Measurements from ENCODE around the gene STRN3. TPM values are rescaled to one million over a fixed set of nuclear protein-coding genes. Genes with fewer than 3 reads are reported as not detected.

STRN3 gene
- total and polyA plus RNA-seq, 2 of the 4 experiments (the other 2 are of a cell fraction), result 10.8 to 78.7 TPM

DNA sequence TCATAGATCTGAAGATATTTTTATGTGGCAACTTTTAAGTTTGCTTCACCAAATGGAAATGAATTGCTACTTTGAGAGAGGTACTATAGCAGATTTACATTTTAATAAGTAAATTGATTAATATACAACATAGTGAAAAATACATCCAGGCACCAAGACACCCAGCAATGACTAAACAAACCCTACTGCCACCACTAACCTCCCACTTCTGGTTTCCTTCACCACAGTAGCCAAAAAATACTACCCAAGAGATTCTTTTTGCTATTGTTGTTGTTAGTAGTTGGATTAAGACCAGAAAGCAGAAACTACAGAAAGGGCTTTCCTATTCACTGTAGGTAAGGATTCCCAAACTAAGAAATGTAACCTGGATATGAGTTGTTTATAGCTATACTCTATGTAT is 97.7 kb downstream of the STRN3 start:
- no peak overlapping the region for H3K23ac ChIP-seq (ENCODE audit: low read depth, low read length)
- no peak overlapping the region for H3K18ac ChIP-seq (ENCODE audit: low read depth, low read length)
- no peak overlapping the region for H4K8ac ChIP-seq (ENCODE audit: low read depth in 2 of 2, low read length in 2 of 2)
- peaks cover 9% of the 10 kb centered on the region for H3K36me3 ChIP-seq (ENCODE audit: control insufficient read depth, insufficient read depth, low read length)
- H3K9ac ChIP-seq (ENCODE audit: low read depth, low read length), result no peak overlapping the region
- no peak overlapping the region for H3K4ac ChIP-seq (ENCODE audit: low read depth, low read length)
- no peak overlapping the region for H2AFZ ChIP-seq (replicated peaks; ENCODE audit: low read length, poor library complexity)
- no peak overlapping the region for H3K4me2 ChIP-seq (ENCODE audit: low read depth, low read length)
- CTCF ChIA-PET, result no interaction called here
- DNase-seq, result no peak
- no peaks in the 10 kb centered on the region for H3K9me3 ChIP-seq (ENCODE audit: control insufficient read depth, insufficient read depth, low read length)
- H4K20me1 ChIP-seq (ENCODE audit: insufficient read depth, low read length), result peaks cover 3% of the 10 kb centered on the region; the same call in 1 of the 2 replicates
- H4K5ac ChIP-seq (ENCODE audit: low read depth, low read length), result no peak overlapping the region
- intact Hi-C loops (cut with micrococcal nuclease) (no loop called here), dilution Hi-C loops (cut with HindIII; ENCODE audit: low sequenced_read_pairs, unreplicated experiment) (no loop called here), in situ Hi-C loops (cut with MboI; ENCODE audit: low sequenced_read_pairs) (no loop called here)
- TF ChIP-seq BHLHE40 (IDR thresholded peaks at IDR 0.05; ENCODE audit: low read depth, low read length) (no peak), CHD1 (IDR thresholded peaks at IDR 0.05; ENCODE audit: low read depth, low read length) (no peak), MAFK (IDR thresholded peaks at IDR 0.05; ENCODE audit: low read depth, low read length) (no peak), RFX5 (IDR thresholded peaks at IDR 0.05; ENCODE audit: low read depth, low read length) (no peak), RCOR1 (IDR thresholded peaks at IDR 0.05; ENCODE audit: insufficient replicate concordance, low read length) (no peak), FOS (IDR thresholded peaks at IDR 0.05; ENCODE audit: low read depth, low read length) (no peak), POLR2A (IDR thresholded peaks at IDR 0.05; ENCODE audit: low read depth, low read length) (no peak), SMC3 (IDR thresholded peaks at IDR 0.05; ENCODE audit: low read depth, low read length) (no peak)
- TF ChIP-seq, protein P1, sequence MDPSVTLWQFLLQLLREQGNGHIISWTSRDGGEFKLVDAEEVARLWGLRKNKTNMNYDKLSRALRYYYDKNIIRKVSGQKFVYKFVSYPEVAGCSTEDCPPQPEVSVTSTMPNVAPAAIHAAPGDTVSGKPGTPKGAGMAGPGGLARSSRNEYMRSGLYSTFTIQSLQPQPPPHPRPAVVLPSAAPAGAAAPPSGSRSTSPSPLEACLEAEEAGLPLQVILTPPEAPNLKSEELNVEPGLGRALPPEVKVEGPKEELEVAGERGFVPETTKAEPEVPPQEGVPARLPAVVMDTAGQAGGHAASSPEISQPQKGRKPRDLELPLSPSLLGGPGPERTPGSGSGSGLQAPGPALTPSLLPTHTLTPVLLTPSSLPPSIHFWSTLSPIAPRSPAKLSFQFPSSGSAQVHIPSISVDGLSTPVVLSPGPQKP (IDR thresholded peaks at IDR 0.05; ENCODE audit: borderline replicate concordance, low read depth, low read length), result no peak
- no peak overlapping the region for H3K4me3 ChIP-seq (ENCODE audit: insufficient read depth, low read depth, low read length)
- peaks cover 7 to 24% of the 10 kb centered on the region in 2 experiments; a peak in 3 of 4 replicates for H3K79me1 ChIP-seq (ENCODE audit: low read depth in 1 of 2, low read length in 2 of 2)
- H3K27me3 ChIP-seq (ENCODE audit: control insufficient read depth, insufficient read depth, low read length), result no peaks in the 10 kb centered on the region
- H4K91ac ChIP-seq (ENCODE audit: insufficient read depth, low read depth, low read length), result no peak overlapping the region
- POLR2A ChIA-PET (ENCODE audit: unreplicated experiment), result no interaction called here
- H3K14ac ChIP-seq (replicated peaks; ENCODE audit: low read depth, low read length), result no peak overlapping the region
- no peak overlapping the region for H3K27ac ChIP-seq (ENCODE audit: insufficient read depth, low read length)
- H3K9me1 ChIP-seq (ENCODE audit: insufficient read depth, low read length), result peaks cover 4% of the 10 kb centered on the region
- no peak overlapping the region for H2BK20ac ChIP-seq (ENCODE audit: low read depth, low read length)
- BruUV-seq (replicated peaks), result no TSS peak
- no peaks in the 10 kb centered on the region for H3K4me1 ChIP-seq (ENCODE audit: control insufficient read depth, insufficient read depth, low read length)
- H3K56ac ChIP-seq (ENCODE audit: extremely low read depth, insufficient read depth, low read length), result no peak overlapping the region
- H2BK120ac ChIP-seq (ENCODE audit: low read depth, low read length), result no peak overlapping the region
- H2BK15ac ChIP-seq (ENCODE audit: low read depth, low read length), result no peak overlapping the region
- no peak overlapping the region for H2AK9ac ChIP-seq (replicated peaks; ENCODE audit: low read depth, low read length, poor library complexity)
- no peak overlapping the region for H2AK5ac ChIP-seq (ENCODE audit: low read depth, low read length)
- no peak for ATAC-seq (ENCODE audit: low read depth)
- H2BK5ac ChIP-seq (ENCODE audit: low read depth, low read length, poor library complexity, severe bottlenecking), result no peak overlapping the region

Measured in IMR-90 (cell line).